Prostate gland (tissue), 2 donors: ENCODE measurements around the gene GPHA2.

Experiments used
- POLR2A ChIP-seq: fragments of 450-650 bp; IDR thresholded peaks from one replicate; pipeline ENCODE4 v1.6.1; 2016; ENCODE audit warnings: antibody characterized with exemption, mild to moderate bottlenecking
- TF ChIP-seq, protein P1 (sequence below), 4 experiments: fragments of 200-600 bp in 2 of 4; fragments of 450-650 bp in 2 of 4; sonication (generic) in 2 of 4; IDR thresholded peaks; 1 replicate in 3 of 4; 2 replicates in 1 of 4; pipeline ENCODE4 v1.5.1; 2016 to 2019; ENCODE audit warnings: antibody characterized with exemption in 4 of 4, mild to moderate bottlenecking in 2 of 4, moderate library complexity in 2 of 4

DNA sequence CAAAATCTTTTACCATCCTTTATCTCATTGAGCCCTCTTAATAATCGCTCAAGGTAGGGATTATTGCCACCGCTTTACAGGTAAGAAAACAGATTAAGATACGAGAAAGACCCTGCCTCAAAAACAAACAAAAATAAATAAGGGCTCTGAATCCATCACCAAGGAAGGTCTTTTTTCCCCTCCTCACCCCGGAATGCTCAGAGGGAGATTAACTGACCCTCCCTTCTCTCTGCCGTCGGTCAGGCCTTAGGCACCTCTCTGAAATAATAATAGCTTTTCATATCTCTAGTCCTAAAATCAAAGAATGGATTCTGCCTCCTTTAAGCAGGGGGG is 18.1 kb downstream of the GPHA2 start:
- no peak for TF ChIP-seq POLR2A
- TF ChIP-seq, protein P1, sequence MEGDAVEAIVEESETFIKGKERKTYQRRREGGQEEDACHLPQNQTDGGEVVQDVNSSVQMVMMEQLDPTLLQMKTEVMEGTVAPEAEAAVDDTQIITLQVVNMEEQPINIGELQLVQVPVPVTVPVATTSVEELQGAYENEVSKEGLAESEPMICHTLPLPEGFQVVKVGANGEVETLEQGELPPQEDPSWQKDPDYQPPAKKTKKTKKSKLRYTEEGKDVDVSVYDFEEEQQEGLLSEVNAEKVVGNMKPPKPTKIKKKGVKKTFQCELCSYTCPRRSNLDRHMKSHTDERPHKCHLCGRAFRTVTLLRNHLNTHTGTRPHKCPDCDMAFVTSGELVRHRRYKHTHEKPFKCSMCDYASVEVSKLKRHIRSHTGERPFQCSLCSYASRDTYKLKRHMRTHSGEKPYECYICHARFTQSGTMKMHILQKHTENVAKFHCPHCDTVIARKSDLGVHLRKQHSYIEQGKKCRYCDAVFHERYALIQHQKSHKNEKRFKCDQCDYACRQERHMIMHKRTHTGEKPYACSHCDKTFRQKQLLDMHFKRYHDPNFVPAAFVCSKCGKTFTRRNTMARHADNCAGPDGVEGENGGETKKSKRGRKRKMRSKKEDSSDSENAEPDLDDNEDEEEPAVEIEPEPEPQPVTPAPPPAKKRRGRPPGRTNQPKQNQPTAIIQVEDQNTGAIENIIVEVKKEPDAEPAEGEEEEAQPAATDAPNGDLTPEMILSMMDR (IDR thresholded peaks at IDR 0.05), result no peak
